Stimulated activated CD4-positive, alpha-beta T cell treated with anti-CD3 and anti-CD28 coated beads, TNF-alpha, amount 100 ng/mL, for 48 hours (primary cell): ENCODE data around the gene LCN10.
"Not testable (repeated sequence)": the region's sequence is repeated elsewhere in the genome, so short reads cannot be mapped to it uniquely, and the experiment has no call there.

Experiments
- DNase-seq, 3 donors: peaks; one replicate each; pipeline ENCODE4 v3.0.0-alpha.2; 2020; ENCODE audit warnings: low read depth in 3 of 3

Gene LCN10

DNA sequence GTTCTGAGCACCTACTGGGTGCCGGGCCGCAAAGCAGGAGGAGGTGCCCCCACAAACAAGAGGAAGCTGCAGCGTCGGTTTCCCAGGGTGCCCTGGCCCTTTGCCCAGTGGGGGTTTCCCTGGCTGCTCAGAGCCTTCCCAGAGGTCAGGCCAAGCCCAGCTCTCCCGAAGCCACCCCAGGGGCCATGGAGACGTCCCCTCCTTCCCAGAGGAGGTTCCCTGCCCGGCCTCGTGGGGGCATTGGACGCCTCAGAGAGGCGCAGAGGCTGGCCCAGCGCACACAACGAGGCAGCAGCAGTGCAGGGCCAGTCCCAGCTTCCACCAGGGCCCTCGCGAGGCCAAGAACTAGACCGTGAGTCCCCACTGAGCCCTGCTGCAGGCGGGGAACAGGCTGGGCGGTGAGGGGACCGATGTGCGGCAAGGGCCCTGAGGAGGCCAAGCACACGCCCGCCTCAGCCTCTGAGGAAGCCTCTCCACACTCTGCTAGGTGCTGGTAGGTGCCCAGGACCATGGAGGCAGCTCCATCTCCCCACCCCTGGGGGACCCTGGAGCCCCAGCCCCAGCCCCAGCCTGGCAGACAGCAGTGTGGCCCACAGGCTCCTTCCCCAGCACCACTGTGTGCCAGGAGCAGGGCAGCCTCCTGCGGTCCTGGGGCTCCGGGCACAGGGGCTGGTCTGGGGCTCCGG is 23.4 kb downstream of the LCN10 start:
- no peak for DNase-seq

DNA sequence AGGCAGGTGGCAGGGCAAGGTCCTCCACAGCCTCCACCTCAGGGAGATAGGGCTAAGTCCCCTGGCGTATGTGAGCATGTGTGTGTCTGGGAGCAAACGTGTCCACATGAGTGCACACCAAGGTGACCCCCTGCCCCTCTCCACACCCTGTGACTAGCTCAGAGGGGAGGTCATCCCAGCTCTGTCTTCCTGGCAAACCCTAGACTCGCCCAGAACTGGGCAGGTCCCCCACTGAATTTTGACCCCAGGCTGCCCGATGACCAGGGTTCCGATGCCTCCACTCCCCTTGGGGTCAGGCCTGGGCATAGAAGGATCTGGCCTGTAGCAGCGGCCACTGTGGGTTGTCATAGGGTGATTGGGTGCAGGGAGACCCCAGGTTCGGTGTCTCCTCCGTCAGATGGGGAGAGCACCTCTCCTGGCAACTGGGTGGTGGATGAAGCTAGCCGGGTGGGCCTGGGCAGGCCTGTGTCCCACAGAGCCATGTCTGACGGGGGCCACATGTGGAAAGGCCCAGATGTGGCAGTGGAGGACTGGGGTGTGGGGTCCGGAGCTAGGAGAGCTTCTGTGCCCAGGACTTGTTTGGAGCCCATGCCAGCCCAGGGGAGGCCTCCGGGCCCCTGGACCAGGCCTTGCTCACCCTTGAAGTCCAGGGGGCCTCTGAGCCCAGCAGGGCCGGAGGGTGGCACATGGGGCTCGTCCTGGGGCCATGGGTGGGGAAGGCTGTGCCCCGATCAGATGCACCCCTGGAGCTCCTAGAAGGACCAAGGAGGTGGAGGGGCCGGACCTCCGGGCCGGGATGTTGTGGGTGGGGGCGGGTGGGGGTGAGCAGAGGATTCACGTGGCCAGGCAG is 24.2 kb downstream of the LCN10 start:
- DNase-seq = no peak

DNA sequence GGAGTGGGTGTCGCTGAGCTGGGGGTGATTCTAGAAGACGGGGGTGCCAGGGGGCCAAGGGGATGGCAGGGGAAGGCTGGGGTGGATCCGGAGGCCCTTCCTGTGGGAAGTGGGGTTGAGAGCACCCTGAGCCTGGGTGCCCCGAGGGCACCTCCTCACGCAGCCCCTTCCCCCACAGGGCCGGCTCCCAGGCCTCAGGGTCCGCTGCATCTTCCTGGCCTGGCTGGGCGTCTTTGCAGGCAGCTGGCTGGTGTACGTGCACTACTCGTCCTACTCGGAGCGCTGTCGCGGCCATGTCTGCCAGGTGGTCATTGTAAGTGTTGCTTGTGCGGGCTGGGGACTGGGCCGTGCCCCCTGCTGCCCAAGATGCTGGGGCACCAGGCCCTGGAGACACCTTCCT is 25.3 kb downstream of the LCN10 start:
- DNase-seq = no peak

DNA sequence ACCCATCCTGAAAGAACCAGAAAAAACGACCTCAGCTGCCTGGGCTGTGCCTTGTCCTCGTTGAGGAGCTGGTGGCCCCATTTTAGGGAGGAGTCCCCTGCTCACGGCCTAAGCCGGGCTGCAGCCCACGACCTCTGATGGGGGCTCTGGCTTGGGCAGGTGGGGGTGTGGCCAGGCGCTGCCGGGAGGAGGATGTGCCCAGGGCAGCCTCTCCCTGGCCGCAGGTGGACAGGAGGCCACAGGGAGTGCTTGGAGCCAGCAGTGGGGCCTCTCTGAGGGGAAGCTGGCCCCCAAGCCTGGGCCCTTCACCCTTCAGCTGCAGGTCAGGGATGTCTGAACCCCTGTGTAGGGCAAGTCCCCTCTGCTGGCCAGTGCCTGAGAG is 27.9 kb downstream of the LCN10 start:
- DNase-seq = no peak

DNA sequence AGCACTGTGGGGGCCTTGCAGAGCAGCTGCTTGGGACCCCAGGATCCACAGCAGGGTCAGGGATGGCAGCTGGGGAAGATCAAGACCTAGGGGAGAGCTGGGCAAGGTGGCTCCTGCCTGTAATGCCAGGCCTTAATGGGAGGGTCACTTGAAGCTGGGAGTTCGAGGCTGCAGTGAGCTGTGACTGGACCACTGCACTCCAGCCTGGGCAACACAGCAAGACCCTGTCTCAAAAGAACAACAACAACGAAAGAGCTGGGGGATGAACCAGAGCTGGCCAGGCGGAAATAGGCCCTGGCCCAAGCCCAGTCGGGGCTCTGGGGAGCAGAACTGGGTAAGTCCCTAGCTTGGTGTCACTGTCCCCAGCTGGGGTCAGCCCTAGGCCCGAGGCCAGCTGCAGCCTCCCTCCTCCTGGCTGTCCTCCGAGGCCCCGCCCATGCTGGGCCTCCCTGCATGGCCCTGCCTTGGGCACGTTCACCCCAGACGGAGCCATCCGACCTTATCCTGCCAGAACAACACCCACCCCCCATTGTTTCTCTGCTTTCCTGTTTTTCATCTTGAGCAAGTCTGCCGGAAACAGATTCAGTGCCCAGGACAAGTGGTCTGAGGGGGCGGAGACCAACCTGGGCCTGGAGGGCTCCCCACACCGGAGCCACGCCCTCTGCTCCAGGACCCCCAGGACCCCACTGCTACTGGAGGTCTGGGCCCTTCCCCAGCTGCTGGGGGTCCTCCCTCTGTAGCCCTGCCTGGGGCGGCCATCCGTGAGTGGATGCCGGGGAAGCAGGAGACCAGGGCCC is 28.4 kb downstream of the LCN10 start:
- no peak for DNase-seq

DNA sequence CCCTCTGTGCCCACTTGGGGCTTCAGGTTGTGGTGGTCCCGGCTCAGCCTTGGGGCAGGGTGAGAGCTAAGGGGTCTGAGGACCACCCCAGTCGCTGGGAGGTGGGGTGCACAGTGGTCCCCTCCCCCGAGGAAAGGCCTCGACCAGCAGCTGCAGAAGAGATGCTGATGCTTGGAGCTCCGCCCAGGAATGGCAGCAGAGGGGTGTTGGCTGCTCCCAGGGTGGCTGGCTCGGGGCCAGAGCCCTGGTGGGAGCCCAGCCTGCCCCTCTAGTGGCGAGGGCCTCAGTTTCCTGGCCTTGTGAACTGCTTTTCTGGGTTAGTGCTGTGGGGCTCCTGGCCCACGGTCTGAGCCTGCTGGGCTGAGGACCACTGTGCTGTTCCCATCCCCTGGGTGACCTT is 29.2 kb downstream of the LCN10 start:
- no peak for DNase-seq

DNA sequence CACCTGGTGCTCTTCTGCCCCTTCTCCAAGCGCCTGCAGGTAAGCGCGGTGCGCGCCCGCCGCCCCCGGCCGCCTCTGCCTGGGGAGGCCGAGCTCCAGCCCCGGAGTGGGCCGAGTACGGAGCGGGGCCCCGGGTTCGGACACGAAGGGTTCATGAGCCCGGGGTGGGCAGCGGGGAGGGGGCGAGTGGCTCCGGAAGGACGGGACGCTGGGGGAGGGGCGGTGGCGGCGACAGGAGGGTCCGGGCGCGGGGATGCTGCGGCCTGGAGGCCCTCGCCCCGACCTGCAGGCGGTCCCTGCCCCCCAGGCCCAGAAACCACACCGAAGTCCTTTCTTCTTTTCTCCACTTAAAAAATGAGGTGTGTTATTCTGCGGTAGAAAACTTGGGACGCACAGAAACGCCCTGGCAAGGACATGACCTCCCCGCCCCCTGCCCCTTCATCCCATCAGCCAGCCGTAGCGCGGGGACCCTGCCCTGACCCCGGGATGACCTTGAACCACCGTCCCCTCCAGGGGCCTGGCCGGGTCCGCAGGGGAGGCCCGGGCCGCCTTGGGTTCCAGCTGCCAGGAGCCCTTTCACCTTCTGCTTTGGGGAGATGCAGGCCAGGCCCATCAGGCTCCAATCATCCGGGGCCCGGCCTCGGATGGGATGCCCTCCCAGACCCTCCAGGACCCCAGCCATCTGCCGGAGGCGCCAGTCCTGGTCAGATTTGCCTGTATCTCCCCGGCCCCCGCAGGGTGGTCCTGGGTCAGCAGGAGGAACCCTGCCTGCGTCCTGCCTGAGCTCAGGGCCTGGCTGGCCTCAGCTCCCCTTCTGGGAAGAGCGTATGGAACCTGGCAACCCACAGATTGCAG is 29.8 kb downstream of the LCN10 start:
- no peak for DNase-seq

DNA sequence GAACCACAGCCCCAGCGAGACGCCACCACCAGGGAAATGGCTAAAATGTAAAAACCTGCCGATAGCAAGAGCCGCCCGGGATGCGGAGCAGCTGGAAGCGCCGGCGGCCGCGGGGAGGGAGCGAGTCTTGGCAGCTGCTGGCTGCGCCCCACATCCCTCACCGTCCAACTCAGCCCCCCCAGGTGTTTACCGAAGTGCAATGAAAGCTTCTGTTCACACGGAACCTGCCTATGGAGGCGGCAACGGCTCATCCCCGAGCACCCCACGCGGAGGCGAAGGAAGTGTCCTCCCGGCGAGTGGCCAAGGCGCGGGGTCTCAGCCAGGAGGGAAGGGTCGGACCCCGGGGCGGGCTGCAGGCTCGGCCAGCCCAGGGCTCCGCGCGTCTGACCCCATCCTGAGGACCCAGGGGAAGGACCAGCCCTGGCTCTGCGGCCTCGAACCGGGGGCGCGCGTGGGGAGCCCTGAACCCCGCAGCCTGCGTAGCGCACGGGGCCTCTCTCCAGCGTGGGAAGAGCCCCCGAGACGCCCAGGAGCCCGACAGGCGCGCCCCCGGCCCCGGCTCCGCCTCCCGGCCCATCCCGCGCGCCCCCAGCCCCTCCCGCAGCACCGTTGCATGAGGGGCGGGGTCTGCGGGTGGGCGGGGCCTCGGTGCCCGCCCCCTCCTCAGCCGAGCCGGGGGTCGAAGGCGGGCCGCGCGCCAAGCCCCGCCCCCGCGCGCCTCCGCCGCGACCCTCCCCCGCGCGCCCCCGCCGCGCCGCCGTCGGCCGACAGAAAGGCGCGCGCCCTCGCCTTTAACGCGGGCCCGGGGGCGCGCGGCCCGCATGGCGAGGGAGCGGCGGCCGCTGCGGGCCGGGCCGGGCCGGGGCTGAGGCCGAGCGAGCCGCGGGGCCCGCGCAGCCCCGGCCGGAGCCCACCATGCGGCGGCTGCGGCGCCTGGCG is 30.7 kb downstream of the LCN10 start, which contains the start of gene DIPK1B:
Gene DIPK1B (plus strand): TSS at position 822 of the 939 bp plus-strand sequence. CDS start 94 bp downstream, at position 916.
- DNase-seq = no peak

DNA sequence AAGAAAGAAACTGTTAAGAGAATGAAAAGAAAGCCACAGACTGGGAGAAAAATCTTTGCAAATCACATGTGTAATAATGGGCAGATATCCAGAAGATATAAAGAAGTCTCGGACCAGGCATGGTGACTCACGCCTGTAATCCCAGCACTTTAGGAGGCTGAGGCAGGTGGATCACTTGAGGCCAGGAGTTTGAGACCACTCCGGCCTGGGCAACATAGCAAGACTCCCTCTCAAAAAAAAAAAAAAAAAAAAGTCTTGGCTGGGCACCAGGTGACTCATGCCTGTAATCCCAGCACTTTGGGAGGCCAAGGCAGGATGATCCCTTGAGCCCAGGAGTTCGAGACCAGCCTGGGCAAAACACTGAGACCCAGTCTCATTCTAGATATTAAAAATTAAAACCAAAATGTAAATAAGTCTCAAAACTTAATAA is 31.5 kb downstream of the LCN10 start:
- DNase-seq = not testable (repeated sequence)

DNA sequence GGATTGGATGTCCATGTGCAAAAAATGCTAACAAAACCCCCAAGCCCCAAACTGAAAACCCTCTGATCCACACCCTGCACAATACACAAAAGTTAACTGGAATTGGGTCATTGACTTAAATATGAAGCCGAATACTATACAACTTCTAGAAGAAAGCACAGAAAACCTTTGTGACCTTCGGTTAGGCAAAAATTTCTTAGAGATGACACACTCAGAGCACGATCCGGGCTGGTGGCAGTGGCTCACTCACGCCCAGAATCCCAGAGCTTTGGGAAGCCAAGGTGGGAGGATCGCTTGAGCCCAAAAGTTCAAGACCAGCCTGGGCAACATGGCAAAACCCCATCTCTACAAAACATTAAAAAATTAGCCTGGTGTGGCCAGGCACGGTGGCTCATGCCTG is 32.2 kb downstream of the LCN10 start:
- DNase-seq = no peak

DNA sequence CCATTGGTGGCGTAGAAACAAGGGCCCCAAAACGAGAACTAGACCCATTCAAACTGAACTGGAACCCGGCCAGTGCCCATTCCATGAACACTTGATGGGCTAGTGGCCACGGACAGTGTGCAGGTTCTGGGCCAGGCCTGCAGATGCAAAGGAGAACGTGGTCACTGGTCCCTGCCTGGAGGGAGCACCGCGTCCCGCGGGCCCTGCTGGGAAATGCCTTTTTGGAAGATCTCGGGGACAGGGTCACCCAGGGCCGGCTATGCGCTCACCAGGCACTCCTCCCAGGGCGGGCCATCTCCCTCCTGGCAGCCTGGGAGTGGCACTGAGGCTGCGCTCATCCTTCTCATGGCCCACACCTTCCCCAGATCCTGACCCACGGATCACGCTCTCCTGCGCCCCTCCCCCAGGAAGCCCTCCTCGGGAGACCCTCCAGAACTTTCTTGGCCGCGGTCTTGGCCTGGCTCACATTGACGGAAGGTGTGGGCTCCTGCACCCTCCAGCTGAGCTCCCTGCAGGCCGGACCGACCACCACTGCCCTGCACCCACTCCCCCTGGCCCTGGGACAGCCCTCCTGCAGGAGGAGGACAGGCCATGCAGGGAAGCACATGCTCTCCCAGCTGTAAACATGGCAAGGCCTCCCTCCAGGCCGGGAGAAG is 33.2 kb downstream of the LCN10 start:
- no peak for DNase-seq

DNA sequence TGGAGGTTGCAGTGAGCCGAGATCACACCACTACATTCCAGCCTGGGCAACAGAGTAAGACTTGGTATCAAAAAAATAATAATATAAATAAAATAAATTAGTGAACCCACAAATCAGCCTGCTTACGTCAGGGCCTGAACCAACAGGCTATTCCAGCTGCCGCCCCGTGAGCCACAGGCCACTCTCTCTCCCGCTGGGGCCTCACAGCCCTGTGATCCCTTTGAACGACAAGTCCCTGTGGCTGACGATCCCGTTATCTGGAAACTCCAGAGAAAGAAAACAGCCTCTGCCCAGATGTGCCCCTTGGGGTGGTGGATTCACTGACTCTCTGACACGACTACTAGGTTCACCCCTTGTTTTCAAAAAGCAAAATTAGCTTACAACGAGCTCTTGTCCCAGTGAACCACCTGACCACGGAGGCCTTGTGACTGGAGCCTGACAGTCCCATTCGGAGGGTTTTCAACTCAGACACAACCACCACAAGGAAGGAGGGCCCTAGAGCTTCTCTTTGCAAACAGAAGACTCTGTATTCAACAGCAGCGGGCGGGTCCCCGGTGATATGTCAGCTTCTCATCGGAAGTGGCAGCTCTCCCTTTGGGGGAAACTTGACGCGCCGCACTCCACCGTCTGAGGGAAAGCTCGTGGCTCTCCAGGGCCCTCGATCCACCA is 34.8 kb downstream of the LCN10 start:
- DNase-seq = no peak

DNA sequence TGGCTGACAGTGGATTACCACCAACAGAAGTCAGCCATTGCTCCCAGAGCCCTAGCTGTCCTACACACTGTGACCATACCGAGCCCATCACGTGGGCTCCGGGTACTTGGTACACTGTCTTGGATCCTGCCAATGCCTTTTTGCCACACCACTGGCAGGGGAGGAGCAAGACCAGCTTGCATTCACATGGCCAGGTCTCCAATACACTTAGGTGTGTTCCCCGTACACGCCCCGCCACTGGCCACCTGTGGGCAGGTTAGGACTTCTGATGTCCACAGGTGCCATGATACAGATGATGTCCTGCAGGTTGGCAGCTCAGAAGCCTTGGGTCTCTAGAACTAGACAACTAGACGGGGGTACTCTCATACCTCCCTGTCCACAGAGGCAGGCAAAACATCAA is 35.7 kb downstream of the LCN10 start:
- no peak for DNase-seq

DNA sequence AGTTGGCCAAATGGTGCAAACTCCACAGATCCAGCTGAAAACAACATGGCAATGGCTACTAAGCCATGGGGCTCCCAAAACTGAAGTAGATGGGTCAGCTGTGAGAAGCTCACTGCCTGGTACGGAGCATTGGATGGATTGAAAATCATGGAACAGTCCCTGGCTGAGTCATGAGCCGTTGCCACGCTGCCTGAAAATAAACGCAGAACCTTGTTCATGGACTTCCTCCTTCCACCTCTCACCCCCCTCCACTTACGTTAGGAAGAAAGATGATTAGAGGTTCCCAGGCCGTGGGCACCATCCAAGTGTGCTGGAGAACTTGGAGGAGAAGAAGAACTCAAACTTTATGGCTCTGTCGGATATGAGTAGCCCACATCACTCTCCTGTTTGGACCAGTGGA is 37.2 kb downstream of the LCN10 start:
- no peak for DNase-seq

DNA sequence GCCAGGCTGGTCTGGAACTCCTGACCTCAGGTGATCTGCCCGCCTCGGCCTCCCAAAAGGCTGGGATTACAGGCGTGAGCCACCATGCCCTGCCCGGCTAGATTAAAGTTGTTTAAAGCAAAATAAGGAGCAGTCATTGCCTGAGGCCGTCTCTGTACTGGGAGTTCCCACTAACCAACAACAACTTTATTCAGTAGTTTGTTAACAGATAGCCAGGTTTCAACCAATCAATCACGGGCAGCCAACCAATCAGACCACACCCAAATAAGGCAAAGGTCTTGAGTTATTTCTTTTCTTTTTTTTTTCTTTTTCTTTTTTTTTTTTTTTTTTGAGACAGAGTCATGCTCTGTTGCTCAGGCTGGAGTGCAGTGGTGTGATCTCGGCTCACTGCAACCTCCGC is 38.0 kb downstream of the LCN10 start:
- DNase-seq = not testable (repeated sequence)

DNA sequence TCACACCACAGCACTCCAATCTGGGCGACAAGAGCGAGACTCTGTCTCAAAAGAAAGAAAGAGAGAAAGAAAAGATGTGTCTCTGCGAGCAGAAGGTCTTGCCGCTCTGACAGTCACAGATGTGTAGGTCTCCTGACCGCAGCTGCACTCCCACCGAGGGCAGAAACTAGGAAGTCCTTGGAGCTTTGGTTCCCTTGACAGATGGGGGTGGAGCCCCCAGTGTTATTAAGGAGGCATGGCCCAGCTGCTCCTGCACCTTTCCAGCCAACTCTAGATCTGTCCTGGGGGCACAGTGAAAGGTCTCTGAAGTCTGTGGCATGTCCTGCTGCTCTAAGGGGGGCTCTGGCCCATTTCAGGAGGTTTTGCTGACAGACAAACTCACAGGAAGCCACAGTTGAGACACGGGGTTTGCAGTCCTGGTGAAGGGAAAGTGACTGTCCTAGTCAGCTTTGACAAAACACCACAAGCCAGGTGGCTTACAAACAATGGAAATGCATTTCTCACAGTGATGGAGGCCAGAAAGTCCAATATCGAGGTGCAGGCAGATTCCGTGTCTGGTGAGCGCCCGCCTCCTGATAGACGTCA is 39.4 kb downstream of the LCN10 start:
- no peak for DNase-seq

DNA sequence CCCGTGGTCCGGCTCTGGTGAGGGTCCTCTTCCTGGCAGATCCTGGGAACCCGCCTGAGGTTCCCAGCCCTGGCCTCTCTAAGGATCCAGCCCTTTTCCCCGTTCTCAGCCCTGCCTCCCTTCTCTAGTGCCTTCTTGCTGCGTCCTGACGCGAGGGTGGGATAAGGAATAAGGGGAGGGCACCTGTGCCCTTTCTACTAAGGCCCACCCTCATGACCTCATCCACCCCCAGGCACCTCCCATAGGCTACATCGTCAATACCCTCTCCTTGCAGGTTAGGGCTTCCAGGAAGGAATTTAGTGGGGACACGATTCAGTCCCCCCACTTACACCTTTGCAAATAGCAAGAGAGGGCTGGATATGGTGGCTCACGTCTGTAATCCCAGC is 41.1 kb downstream of the LCN10 start:
- DNase-seq = no peak

DNA sequence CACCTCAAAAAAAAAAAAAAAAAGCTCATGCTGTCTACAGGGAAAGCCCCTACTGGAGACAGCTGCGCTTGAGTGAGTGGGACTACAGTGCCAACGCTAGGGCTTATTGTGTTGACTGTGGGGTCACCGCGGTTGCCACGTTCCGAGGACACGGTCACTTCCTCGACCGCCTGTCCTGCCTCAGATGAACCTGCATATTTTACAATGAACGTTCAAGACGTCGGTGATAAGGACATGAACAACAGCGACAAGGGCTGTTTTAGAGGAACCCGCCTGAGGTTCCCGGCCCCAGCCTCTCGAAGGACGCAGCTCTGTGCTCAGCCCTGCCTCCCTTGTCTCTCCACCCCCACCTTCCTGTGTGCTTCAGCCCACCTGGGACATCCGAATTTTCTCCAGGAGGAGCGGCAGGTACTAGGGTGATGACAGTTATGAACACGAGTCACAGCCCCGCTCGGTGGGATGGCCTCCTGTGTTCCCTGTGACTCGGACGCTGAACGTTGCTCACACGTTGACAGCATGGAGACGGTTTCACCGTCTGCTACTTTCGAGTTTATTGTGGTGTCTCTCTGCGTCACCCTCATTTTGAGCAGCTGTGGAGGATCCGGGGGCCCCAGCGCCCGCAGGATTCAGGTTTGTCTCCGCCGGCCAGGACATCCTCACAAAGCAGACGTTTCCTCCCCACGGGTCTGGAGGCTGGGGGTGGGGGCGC is 41.6 kb downstream of the LCN10 start:
- peak; percentile 64 to 77 (median 69) for DNase-seq
